ENCODE measurements around the gene RFC5. TPM values are rescaled to one million over a fixed set of nuclear protein-coding genes. Genes with fewer than 3 reads are reported as not detected.

The RFC5 gene
- total RNA-seq, 1 experiment from 2014 or later = 50.4 TPM

DNA sequence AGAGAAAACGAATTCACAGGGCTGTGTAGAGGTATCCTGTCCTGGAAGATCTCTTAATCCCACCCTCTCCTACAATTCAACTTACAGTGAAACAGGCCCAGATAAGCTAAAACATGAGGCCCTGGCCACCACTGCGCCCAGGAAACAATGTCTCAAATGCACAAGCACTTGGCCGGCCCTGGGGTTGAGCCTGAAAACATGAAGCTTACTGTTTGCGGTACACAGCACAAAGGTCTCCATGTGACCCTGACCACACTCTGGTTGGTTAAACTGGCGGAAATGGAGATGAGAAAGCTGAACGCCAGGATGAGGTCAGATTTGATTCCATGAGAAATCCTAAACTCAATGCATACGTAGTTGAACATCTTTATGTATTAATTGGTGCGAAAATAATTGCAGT, 28.1 kb downstream of the RFC5 start:
- no peaks in the 10 kb centered on the region for H3K4me1 Mint-ChIP-seq
- no peaks in the 10 kb centered on the region for H4K20me1 ChIP-seq (ENCODE audit: control insufficient read depth, insufficient read depth, insufficient read length)

More for the DNA sequence above, 28.1 kb downstream of the RFC5 start:
- DNase-seq = no peak
- Histone ChIP-seq H3K9ac (ENCODE audit: extremely low read depth, insufficient read length, low read length) (no peak overlapping the region), H4K5ac (ENCODE audit: insufficient read length, low read depth, low read length) (no peak overlapping the region), H3K4ac (ENCODE audit: low read depth, low read length) (no peak overlapping the region), H2BK5ac (ENCODE audit: insufficient read length, low read length) (no peak overlapping the region), H3K4me1 (ENCODE audit: insufficient read depth, low read length) (no peaks in the 10 kb centered on the region), H2BK20ac (ENCODE audit: low read depth, low read length, poor library complexity, severe bottlenecking) (no peak overlapping the region), H3K14ac (ENCODE audit: insufficient read depth, low read length) (no peak overlapping the region), H3K4me2 (ENCODE audit: insufficient read depth, insufficient read length, low read length) (no peak overlapping the region), H3K23me2 (ENCODE audit: insufficient read length, low read depth, low read length, poor library complexity, severe bottlenecking) (no peaks in the 10 kb centered on the region), H4K91ac (ENCODE audit: insufficient read length, low read depth, low read length) (no peak overlapping the region), H2BK15ac (ENCODE audit: low read depth, low read length) (no peak overlapping the region), H2AK5ac (ENCODE audit: insufficient read length, low read length) (no peak overlapping the region), H3T11ph (ENCODE audit: low read length) (no peak overlapping the region), H2AFZ (ENCODE audit: low read length) (no peak overlapping the region), H3K23ac (ENCODE audit: insufficient read length, low read depth, low read length) (no peak overlapping the region), H3K56ac (ENCODE audit: insufficient read length, low read depth, low read length) (no peak overlapping the region), H3K9me3 (ENCODE audit: control insufficient read depth, low read depth, low read length) (no peaks in the 10 kb centered on the region), H3K79me2 (ENCODE audit: insufficient read depth, low read length) (no peaks in the 10 kb centered on the region), H3K79me1 (ENCODE audit: insufficient read depth, low read depth, low read length, poor library complexity, severe bottlenecking) (no peaks in the 10 kb centered on the region), H4K8ac (replicated peaks; ENCODE audit: insufficient read length, low read depth, low read length) (no peak overlapping the region), H2BK12ac (ENCODE audit: insufficient read length, low read depth, low read length) (no peak overlapping the region), H3K27me3 (ENCODE audit: insufficient read depth, low read length) (no peaks in the 10 kb centered on the region), H3K18ac (ENCODE audit: insufficient read length, low read depth, low read length) (no peak overlapping the region), H2BK120ac (ENCODE audit: low read depth, low read length, poor library complexity, severe bottlenecking) (no peak overlapping the region), H3K27ac (ENCODE audit: insufficient read length, low read depth, low read length) (no peak overlapping the region)
- Mint-ChIP-seq H3K4me3 (no peak overlapping the region), H3K27me3 (ENCODE audit: low read depth) (no peaks in the 10 kb centered on the region), H3K9me3 (no peaks in the 10 kb centered on the region), H3K36me3 (ENCODE audit: insufficient read depth in 1 of 3, low read depth in 3 of 3) (peaks cover 39 to 85% (median 58%) of the 10 kb centered on the region in 3 experiments), H3K27ac (peak overlapping the region in 2 of 3 experiments; percentile 15 to 44; a peak in 1 of 7 replicates)
- no CpG with 5 or more reads among the region's 8 CpGs for WGBS (ENCODE audit: extremely low coverage, insufficient read length, low lambda C conversion rate)
- no peak for TF ChIP-seq CTCF (conservative IDR thresholded peaks at IDR 0.05)

Measured in H9 (cell line).